ENCODE measurements around the gene PC.

DNA sequence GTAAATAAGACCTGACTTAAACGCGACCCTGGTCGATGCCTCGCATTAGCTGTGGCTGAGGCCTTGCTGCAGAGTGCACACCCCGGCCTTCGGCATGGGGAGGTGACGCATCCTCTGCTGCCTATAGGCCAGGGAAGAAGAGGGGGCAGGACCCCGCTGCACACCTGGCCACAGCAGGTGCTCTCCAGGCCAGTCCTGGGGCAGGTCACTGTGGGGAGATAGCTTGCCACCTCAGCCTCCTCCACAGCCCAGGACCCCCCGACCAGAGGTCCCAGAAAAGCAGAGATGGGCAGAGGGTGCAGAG, 88.7 kb downstream of the PC start:
- TF ChIP-seq POLR2A (IDR thresholded peaks at IDR 0.05) (no peak), CTCF (IDR thresholded peaks at IDR 0.05) (no peak)

Measured in heart left ventricle (tissue), 13 donors.